ENCODE data around the gene GIMAP8. TPM values are rescaled to one million over a fixed set of nuclear protein-coding genes. Genes with fewer than 3 reads are reported as not detected.

GIMAP8 gene
- 1 to 10 TPM; 9.1 to 9.7 TPM for total RNA-seq

DNA sequence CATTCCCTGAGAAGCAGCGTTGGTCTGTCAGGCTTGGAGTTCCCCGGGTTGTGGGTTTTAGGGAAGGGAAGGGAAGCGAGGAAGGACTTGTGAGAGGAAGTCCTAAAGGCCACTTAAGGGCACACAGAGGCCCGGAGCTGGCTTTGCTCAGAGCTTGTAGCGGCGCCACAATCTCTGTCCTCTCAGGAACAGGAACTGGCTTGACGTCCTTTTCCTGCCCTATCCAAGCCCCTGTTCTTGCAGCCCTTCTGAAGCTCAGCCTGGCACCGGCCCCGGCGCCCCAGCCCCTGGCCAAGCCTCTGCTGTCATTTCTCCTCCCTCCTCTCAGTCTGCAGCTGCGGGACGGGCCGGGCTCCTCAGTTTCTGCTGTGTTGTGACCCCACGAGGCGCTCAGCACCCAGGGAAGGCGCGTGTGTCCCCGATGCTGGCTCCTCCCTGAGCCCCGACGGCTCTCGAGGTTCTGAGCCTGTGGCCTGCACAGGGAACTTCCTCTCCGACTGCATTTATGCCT, at the start of gene GIMAP8:
Gene GIMAP8, plus strand, starts transcription at position 140 of the 511 bp plus-strand sequence. CDS start 16,069 bp downstream, outside the sequence.
- peak; percentile 65 for DNase-seq
- intact Hi-C loops (cut with micrococcal nuclease), result loop anchor here (1.0 kb wide), 5 partner anchors 31 to 266 kb away; partner anchors contain the start of genes GIMAP1, GIMAP2 and GIMAP4
- Mint-ChIP-seq H3K36me3 (ENCODE audit: low read depth) (peaks cover 33% of the 10 kb centered on the region), H3K9me3 (peaks cover 7% of the 10 kb centered on the region), H3K4me1 (ENCODE audit: low read depth) (peaks cover 53% of the 10 kb centered on the region), H3K4me3 (peak within 1 kb of the TSS; percentile 98), H3K27ac (peak within 1 kb of the TSS; percentile 99), H3K27me3 (ENCODE audit: low read depth) (no peaks in the 10 kb centered on the region)
- CTCF ChIA-PET, result interaction anchor here (0.8 to 5.3 kb wide), 17 partner anchors 27 to 308 kb away, joined by 3 to 43 read pairs (median 7); partner anchors contain the start of genes GIMAP1, GIMAP2, GIMAP4 and GIMAP5

DNA sequence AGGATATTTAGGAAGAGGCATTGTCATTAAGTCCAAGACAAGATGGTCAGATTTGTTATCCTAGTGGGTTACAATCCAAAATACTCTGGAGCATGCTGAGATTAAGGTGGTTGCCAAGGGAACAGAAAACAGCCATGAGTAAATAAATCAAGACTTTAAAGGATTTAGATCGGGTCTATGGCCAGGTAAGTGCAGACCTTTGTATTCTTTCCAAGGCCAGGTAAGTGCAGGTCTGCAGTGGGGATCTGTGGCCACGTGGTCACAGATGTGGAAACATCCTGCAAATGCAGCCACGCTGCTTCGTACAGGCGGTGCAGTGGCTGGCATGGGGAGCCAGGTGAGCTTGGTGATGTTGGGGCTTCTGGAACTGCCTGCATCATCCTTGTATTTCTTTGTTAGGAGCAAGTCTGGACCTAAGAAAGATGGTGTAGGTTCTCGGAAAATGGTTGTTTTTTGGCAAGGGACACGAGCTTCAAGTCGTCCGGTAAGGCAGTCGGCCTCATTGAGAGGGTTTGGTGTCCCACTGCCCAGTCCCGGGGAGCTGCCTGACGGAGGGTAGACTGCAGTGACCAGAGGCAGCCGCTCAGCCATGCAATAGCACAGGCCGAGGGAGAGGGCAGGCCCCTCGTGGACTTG, 49.5 kb upstream of the GIMAP8 start:
- Mint-ChIP-seq H3K27me3 (ENCODE audit: low read depth) (no peaks in the 10 kb centered on the region), H3K9me3 (no peaks in the 10 kb centered on the region), H3K36me3 (ENCODE audit: low read depth) (no peaks in the 10 kb centered on the region), H3K4me3 (no peak overlapping the region), H3K27ac (no peak overlapping the region), H3K4me1 (ENCODE audit: low read depth) (peaks cover 11% of the 10 kb centered on the region)
- CTCF ChIA-PET, result interaction anchor here (0.7 kb wide), 1 partner anchor 45 kb away, joined by 3 read pairs; no protein-coding TSS in a partner anchor
- peak; percentile 1 for DNase-seq
- intact Hi-C loops (cut with micrococcal nuclease), result no loop called here

DNA sequence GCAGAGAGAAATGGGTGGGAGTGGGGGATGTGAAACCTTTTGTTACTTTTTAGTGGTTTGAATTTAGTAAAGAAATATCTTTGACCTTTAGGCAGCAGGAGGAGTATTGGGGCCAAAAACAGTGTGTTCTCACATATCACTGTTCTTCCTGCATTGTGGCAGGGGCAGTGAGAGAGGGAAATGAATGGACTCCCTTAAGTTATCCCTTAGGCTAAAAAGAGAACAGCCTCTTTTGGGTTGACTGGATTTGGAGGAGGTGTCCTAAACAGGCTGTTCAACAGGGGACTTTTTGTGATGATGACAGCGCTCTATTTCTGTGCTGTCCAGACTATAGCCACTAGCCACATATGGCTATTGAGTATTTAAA, 49.0 kb upstream of the GIMAP8 start:
- CTCF ChIA-PET, result interaction anchor here (0.7 kb wide), 1 partner anchor 45 kb away, joined by 3 read pairs; no protein-coding TSS in a partner anchor
- intact Hi-C loops (cut with micrococcal nuclease), result no loop called here
- H3K27me3 Mint-ChIP-seq (ENCODE audit: low read depth), result no peaks in the 10 kb centered on the region
- H3K4me1 Mint-ChIP-seq (ENCODE audit: low read depth), result peaks cover 16% of the 10 kb centered on the region
- H3K4me3 Mint-ChIP-seq, result no peak overlapping the region
- no peaks in the 10 kb centered on the region for H3K9me3 Mint-ChIP-seq
- no peaks in the 10 kb centered on the region for H3K36me3 Mint-ChIP-seq (ENCODE audit: low read depth)
- DNase-seq, result no peak
- H3K27ac Mint-ChIP-seq, result no peak overlapping the region

DNA sequence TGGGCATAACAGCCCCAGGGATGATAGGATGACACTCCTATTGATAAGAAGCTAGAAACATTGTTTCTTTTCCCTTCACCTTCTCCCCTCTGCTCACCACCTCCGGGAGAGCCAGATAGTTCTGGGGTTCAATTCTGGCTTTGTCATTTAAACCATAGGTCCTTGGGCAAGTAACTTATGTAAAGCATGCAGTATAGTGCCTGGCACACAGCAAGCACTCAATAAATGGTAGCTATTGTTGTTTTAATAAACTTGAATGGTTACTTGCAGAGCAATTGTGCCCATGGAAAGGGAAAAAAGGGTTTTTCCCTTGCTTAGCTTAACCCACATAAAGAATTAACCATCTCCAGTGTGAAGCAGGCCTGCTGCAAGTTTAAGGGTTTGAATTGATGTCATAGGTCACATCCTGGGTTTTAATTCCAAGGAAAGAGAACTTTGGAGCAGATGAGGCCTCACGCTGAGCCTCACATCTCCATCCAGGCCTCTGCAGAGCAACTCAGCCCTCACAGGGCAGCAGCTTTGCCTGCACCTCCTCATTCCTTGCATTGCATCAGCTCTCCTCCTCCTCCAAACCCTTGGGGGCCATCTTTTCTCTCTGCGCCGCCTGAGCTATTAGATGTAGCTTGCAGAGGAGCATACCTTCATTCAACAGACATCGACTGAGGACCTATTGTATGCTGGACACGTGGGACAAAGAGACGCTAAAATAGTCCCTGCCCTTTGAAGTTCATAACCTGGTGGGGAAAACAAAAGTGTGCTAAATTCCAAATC, 48.4 kb upstream of the GIMAP8 start:
- H3K27ac Mint-ChIP-seq, result no peak overlapping the region
- CTCF ChIA-PET, result interaction anchor here (1.0 kb wide), 1 partner anchor 19 kb away, joined by 3 read pairs; no protein-coding TSS in a partner anchor
- intact Hi-C loops (cut with micrococcal nuclease), result no loop called here
- H3K4me3 Mint-ChIP-seq, result no peak overlapping the region
- H3K9me3 Mint-ChIP-seq, result no peaks in the 10 kb centered on the region
- DNase-seq, result no peak
- no peaks in the 10 kb centered on the region for H3K27me3 Mint-ChIP-seq (ENCODE audit: low read depth)
- peaks cover under 1% of the 10 kb centered on the region for H3K36me3 Mint-ChIP-seq (ENCODE audit: low read depth)
- H3K4me1 Mint-ChIP-seq (ENCODE audit: low read depth), result peaks cover 23% of the 10 kb centered on the region

DNA sequence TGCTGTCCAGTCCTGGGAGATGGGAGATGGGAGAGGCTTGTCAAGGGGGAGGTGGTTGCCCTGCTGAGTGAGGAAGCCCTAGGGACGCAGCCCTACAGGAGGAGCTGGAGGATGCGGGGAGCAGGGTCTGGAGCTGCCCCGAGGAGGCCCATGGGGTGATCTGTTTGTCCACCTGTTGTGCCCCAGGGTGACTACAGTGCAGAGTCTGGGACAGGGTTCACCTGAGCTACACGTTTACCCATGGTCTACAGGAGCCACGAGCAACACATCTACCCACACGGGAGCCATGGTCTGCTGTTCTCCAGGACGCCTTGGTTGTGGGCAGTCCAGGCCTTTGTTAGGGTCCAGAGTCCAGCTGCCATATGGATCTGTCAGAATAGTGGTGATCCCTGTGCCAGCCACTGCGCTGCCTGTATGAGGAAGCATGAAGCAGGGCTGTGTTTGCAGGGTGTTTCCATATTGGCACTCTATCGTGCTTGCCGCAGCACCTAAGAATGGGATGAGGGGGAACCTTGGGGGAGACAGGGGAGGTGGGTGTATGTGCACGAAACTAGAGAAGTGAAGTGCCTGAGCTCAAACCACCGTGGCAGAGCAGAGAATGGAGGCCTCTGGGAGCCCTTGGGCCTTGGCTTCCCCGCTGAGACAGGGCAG, 47.6 kb upstream of the GIMAP8 start:
- intact Hi-C loops (cut with micrococcal nuclease), result no loop called here
- no peak for DNase-seq
- no peaks in the 10 kb centered on the region for H3K27me3 Mint-ChIP-seq (ENCODE audit: low read depth)
- no peak overlapping the region for H3K27ac Mint-ChIP-seq
- peaks cover 3% of the 10 kb centered on the region for H3K36me3 Mint-ChIP-seq (ENCODE audit: low read depth)
- peaks cover 25% of the 10 kb centered on the region for H3K4me1 Mint-ChIP-seq (ENCODE audit: low read depth)
- H3K4me3 Mint-ChIP-seq, result no peak overlapping the region
- H3K9me3 Mint-ChIP-seq, result no peaks in the 10 kb centered on the region
- CTCF ChIA-PET, result interaction anchor here (1.0 kb wide), 3 partner anchors 19 to 47 kb away, joined by 3 to 4 read pairs (median 3); no protein-coding TSS in a partner anchor

DNA sequence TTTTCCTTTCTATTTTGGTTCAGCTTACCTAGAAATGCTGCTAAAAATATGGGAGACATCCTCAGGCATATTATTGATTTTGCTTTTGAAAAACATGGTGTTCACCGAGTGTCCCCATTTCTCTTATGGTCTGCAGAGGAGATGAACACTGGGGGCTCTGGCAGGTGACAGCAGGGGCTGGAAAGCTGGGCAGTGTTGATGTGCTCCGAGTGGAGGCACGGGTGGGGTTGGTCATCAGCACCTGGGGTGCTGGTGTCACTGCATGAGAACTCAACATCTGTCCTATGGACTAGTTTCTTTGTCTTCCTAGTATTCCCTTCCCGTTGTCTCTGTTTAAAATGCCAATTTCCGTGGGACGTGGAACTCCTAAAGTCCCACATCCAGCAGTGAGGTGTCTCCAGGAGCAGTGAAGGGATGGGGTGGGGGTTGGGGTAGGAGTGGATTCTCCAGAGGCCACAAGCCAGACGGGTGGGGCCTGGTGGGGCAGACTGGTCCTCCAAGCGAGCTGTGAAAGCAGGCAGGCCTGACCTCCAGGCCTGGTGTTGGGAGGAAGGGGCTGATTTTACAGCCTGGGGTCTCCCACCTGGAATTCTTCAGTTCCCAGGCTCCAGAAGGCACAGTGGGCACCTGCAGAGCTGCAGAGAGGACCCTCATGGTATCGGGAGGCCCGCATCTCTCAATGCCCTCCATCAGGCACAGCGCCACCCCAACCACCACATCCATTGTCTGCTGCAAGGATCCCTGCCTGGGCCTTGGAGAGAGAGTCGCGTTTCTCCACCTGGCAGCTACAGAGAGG, 46.9 kb upstream of the GIMAP8 start:
- H3K4me1 Mint-ChIP-seq (ENCODE audit: low read depth), result peaks cover 27% of the 10 kb centered on the region
- intact Hi-C loops (cut with micrococcal nuclease), result loop anchor here (2.0 kb wide), 1 partner anchor 37 kb away; no protein-coding TSS in a partner anchor
- H3K4me3 Mint-ChIP-seq, result peak overlapping the region; percentile 85
- peaks cover 3% of the 10 kb centered on the region for H3K36me3 Mint-ChIP-seq (ENCODE audit: low read depth)
- H3K27ac Mint-ChIP-seq, result peak overlapping the region; percentile 79
- H3K27me3 Mint-ChIP-seq (ENCODE audit: low read depth), result no peaks in the 10 kb centered on the region
- H3K9me3 Mint-ChIP-seq, result no peaks in the 10 kb centered on the region
- CTCF ChIA-PET, result interaction anchor here (0.6 to 1.0 kb wide), 6 partner anchors 8 to 48 kb away, joined by 3 to 6 read pairs (median 4); no protein-coding TSS in a partner anchor
- DNase-seq, result no peak

DNA sequence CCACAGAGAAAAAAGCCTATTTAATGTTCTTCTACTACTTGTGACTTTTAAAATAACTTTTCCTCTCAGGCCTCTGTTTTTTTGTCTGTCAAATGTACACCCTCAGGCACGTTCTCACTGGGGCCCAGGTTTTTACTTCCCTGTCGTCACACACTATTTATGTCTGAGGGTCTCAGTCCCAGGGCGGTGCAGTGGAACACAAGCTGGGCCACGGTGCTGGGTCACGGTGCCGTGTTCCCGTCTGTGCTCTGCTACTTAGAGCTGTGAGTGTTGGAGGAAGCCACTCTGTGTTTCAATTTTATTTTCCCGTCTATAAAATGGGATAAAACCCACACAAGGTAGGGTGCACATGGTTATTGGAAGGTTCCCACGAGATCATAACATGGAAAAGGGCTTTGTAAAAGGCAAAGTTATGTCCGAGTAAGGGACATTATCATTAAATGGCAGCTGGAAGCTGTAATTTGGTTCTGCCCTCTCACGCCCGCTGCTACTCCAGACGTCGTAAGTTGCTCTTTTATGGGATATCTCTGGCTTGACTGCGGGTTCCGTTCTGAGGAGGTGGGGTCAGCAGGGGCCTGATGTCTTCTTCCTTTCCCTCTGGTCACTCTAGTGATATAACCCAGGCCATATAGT, 46.1 kb upstream of the GIMAP8 start:
- Mint-ChIP-seq H3K36me3 (ENCODE audit: low read depth) (peaks cover 3% of the 10 kb centered on the region), H3K4me1 (ENCODE audit: low read depth) (peaks cover 29% of the 10 kb centered on the region), H3K27me3 (ENCODE audit: low read depth) (no peaks in the 10 kb centered on the region), H3K27ac (peak overlapping the region; percentile 79), H3K4me3 (peak overlapping the region; percentile 85), H3K9me3 (no peaks in the 10 kb centered on the region)
- no peak for DNase-seq
- CTCF ChIA-PET, result interaction anchor here (0.9 to 1.0 kb wide), 4 partner anchors 9 to 354 kb away, joined by 3 to 6 read pairs (median 4); no protein-coding TSS in a partner anchor
- intact Hi-C loops (cut with micrococcal nuclease), result loop anchor here (2.0 kb wide), 1 partner anchor 37 kb away; no protein-coding TSS in a partner anchor

DNA sequence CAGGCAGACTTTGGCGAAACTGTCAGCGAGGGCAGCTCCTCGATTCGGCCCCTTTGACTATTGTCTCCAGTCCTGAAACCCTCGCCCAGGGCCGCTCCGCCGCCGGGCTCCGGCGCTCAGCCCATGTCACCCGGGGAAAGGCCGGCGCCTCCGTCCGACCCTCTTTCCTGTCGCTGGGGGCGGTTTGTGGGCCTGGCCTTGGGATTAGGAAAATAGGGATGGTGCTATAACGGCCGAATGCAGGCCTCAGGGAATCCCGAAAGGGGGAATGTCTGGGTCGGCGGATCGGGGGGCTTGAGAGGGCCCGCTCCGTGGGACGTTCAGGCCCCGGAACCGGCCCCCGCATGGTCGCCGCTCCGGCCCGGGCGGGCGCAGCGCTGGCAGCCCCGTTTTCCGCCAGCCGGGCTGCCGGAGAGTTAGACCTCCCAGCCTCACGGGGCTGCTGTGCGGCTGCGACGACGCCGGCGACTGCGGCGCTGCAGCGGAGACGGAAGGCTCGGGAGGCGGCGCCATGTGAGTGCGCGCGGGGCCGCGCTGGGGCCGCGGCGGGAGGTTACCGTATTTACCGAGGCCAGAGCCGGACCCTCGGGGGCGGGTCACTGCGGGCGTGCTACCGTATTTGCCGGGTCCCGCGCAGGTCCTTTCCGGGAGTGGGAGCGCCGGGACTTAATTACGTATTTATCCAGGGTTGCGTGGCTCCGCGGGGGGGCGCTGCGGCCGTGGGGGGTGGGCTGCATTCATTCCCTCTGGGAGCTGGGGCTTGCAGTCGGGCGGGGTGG, 45.4 kb upstream of the GIMAP8 start:
- H3K4me1 Mint-ChIP-seq (ENCODE audit: low read depth), result peaks cover 29% of the 10 kb centered on the region
- intact Hi-C loops (cut with micrococcal nuclease), result loop anchor here (1.0 to 5.0 kb wide), 6 partner anchors 26 to 533 kb away; partner anchors contain the start of genes ATP6V0E2 and ZNF775
- H3K36me3 Mint-ChIP-seq (ENCODE audit: low read depth), result peaks cover 3% of the 10 kb centered on the region
- no peaks in the 10 kb centered on the region for H3K9me3 Mint-ChIP-seq
- H3K4me3 Mint-ChIP-seq, result peak overlapping the region; percentile 85
- peak; percentile 76 for DNase-seq
- no peaks in the 10 kb centered on the region for H3K27me3 Mint-ChIP-seq (ENCODE audit: low read depth)
- peak overlapping the region; percentile 83 for H3K27ac Mint-ChIP-seq
- CTCF ChIA-PET, result interaction anchor here (0.7 to 3.1 kb wide), 8 partner anchors 9 to 354 kb away, joined by 3 to 18 read pairs (median 3); no protein-coding TSS in a partner anchor

DNA sequence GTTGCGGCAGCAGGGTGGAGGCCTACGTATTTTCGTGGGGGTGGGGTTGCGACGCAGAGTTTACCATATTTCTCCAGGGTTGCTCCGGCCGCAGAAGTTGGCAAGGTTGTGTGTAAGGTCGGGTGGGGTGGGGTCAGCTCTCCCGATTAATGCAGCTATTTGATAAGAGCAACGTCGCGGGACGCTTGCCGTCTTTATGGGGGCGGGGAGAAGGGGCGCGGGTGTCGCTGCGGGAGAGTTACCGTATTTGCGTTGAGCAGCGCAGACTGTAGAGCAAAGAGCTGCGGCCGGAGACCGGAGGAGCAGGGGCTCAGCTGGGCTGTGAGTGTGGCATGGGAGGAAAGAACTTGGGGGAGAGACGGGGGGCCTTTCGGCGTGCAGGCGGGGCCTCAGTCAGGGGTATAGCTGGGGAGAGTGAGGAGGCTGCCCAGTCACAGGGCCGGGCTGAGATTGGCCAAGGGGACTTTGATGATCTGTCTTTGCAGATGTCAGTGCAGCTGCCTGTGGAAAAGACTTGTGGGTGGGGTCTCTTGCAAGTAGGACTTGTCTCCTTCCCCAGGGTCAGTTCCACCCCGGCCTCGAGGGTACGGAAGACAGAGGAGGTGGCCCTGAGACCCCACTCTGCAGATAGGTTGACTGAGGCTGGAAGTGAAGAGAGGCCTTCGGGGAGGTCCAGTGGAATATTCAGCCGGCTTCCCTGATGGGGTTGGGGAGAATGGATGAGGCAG, 44.7 kb upstream of the GIMAP8 start:
- H3K4me1 Mint-ChIP-seq (ENCODE audit: low read depth), result peaks cover 29% of the 10 kb centered on the region
- peaks cover 3% of the 10 kb centered on the region for H3K36me3 Mint-ChIP-seq (ENCODE audit: low read depth)
- H3K4me3 Mint-ChIP-seq, result peak overlapping the region; percentile 85
- intact Hi-C loops (cut with micrococcal nuclease), result loop anchor here (1.0 to 5.0 kb wide), 7 partner anchors 16 to 533 kb away; partner anchors contain the start of genes ATP6V0E2 and ZNF775
- peak overlapping the region; percentile 83 for H3K27ac Mint-ChIP-seq
- peak; percentile 52 for DNase-seq
- CTCF ChIA-PET, result interaction anchor here (0.7 to 3.1 kb wide), 7 partner anchors 9 to 40 kb away, joined by 3 to 18 read pairs (median 3); no protein-coding TSS in a partner anchor
- no peaks in the 10 kb centered on the region for H3K9me3 Mint-ChIP-seq
- no peaks in the 10 kb centered on the region for H3K27me3 Mint-ChIP-seq (ENCODE audit: low read depth)

DNA sequence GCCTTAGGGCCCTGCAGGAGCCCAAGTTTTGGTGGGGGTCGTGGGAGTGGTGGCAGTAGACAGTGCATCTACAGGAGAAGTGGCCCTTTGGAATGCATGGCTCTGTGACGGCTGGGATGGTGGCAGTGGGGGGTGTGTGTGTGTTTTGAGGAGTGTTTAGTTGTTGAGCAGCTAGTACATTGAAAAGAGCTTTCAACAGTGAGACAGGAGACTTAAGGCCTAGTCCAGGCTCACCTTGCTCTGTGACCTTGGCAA, 44.2 kb upstream of the GIMAP8 start:
- H3K36me3 Mint-ChIP-seq (ENCODE audit: low read depth), result peaks cover 3% of the 10 kb centered on the region
- no peaks in the 10 kb centered on the region for H3K9me3 Mint-ChIP-seq
- H3K27me3 Mint-ChIP-seq (ENCODE audit: low read depth), result no peaks in the 10 kb centered on the region
- intact Hi-C loops (cut with micrococcal nuclease), result loop anchor here (1.0 to 5.0 kb wide), 2 partner anchors 15 to 534 kb away; partner anchors contain the start of gene ATP6V0E2
- H3K4me1 Mint-ChIP-seq (ENCODE audit: low read depth), result peaks cover 29% of the 10 kb centered on the region
- CTCF ChIA-PET, result interaction anchor here (0.7 to 3.1 kb wide), 7 partner anchors 8 to 49 kb away, joined by 3 to 18 read pairs (median 3); no protein-coding TSS in a partner anchor
- H3K4me3 Mint-ChIP-seq, result peak overlapping the region; percentile 85
- H3K27ac Mint-ChIP-seq, result peak overlapping the region; percentile 83
- no peak for DNase-seq

Measured in activated naive CD4-positive, alpha-beta T cell treated with anti-CD3 and anti-CD28 coated beads for 36 hours (primary cell).